ENCODE data around the gene RALGPS2.
"Not testable (repeated sequence)": the region's sequence is repeated elsewhere in the genome, so short reads cannot be mapped to it uniquely, and the experiment has no call there.

Gene RALGPS2

GRCh38 chr1:178772952-178773351 is 47.9 kb downstream of the RALGPS2 start:
- in situ Hi-C loops (cut with MboI; ENCODE audit: low sequenced_read_pairs) = loop anchor here (5.0 to 25.0 kb wide), 2 partner anchors 224 to 589 kb away; partner anchors contain the start of gene AXDND1

- in situ Hi-C loops (cut with MboI; ENCODE audit: low sequenced_read_pairs) = loop anchor here (5.0 to 25.0 kb wide), 2 partner anchors 223 to 588 kb away; partner anchors contain the start of gene AXDND1
These were observed 49.2 kb downstream of the RALGPS2 start for GRCh38 chr1:178774263-178774662.

GRCh38 chr1:178776553-178776952 is 51.5 kb downstream of the RALGPS2 start:
- in situ Hi-C loops (cut with MboI; ENCODE audit: low sequenced_read_pairs) = no loop called here

GRCh38 chr1:178781533-178782330 is 56.7 kb downstream of the RALGPS2 start:
- in situ Hi-C loops (cut with MboI; ENCODE audit: low sequenced_read_pairs) = no loop called here

- in situ Hi-C loops (cut with MboI; ENCODE audit: low sequenced_read_pairs) = no loop called here
These were observed 59.1 kb downstream of the RALGPS2 start for GRCh38 chr1:178784131-178784536.

- in situ Hi-C loops (cut with MboI; ENCODE audit: low sequenced_read_pairs) = no loop called here
These were observed 67.3 kb downstream of the RALGPS2 start for GRCh38 chr1:178792394-178792793.

GRCh38 chr1:178796013-178796412 is 71.0 kb downstream of the RALGPS2 start:
- in situ Hi-C loops (cut with MboI; ENCODE audit: low sequenced_read_pairs) = no loop called here

- in situ Hi-C loops (cut with MboI; ENCODE audit: low sequenced_read_pairs) = no loop called here
These were observed 72.5 kb downstream of the RALGPS2 start for GRCh38 chr1:178797590-178797989.

- in situ Hi-C loops (cut with MboI; ENCODE audit: low sequenced_read_pairs) = no loop called here
These were observed 73.3 kb downstream of the RALGPS2 start for GRCh38 chr1:178798232-178798861.

- in situ Hi-C loops (cut with MboI; ENCODE audit: low sequenced_read_pairs) = no loop called here
These were observed 77.8 kb downstream of the RALGPS2 start for GRCh38 chr1:178802873-178803272.

GRCh38 chr1:178806665-178807300 is 81.7 kb downstream of the RALGPS2 start:
- in situ Hi-C loops (cut with MboI; ENCODE audit: low sequenced_read_pairs) = no loop called here

- in situ Hi-C loops (cut with MboI; ENCODE audit: low sequenced_read_pairs) = no loop called here
These were observed 83.5 kb downstream of the RALGPS2 start for GRCh38 chr1:178808529-178808928.

- in situ Hi-C loops (cut with MboI; ENCODE audit: low sequenced_read_pairs) = no loop called here
These were observed 85.5 kb downstream of the RALGPS2 start for GRCh38 chr1:178810585-178810984.

GRCh38 chr1:178818416-178818815 is 93.4 kb downstream of the RALGPS2 start:
- in situ Hi-C loops (cut with MboI; ENCODE audit: low sequenced_read_pairs) = no loop called here

GRCh38 chr1:178819123-178819522 is 94.1 kb downstream of the RALGPS2 start:
- in situ Hi-C loops (cut with MboI; ENCODE audit: low sequenced_read_pairs) = no loop called here

GRCh38 chr1:178821134-178821866 is 96.3 kb downstream of the RALGPS2 start:
- in situ Hi-C loops (cut with MboI; ENCODE audit: low sequenced_read_pairs) = no loop called here

GRCh38 chr1:178825167-178825566 is 100.1 kb downstream of the RALGPS2 start:
- in situ Hi-C loops (cut with MboI; ENCODE audit: low sequenced_read_pairs) = no loop called here

GRCh38 chr1:178844436-178844835 is 119.4 kb downstream of the RALGPS2 start:
- in situ Hi-C loops (cut with MboI; ENCODE audit: low sequenced_read_pairs) = no loop called here

- in situ Hi-C loops (cut with MboI; ENCODE audit: low sequenced_read_pairs) = no loop called here
These were observed 121.3 kb downstream of the RALGPS2 start for GRCh38 chr1:178846306-178846705.

GRCh38 chr1:178847396-178847849 is 122.4 kb downstream of the RALGPS2 start:
- in situ Hi-C loops (cut with MboI; ENCODE audit: low sequenced_read_pairs) = no loop called here

- in situ Hi-C loops (cut with MboI; ENCODE audit: low sequenced_read_pairs) = not testable (repeated sequence)
These were observed 122.9 kb downstream of the RALGPS2 start for GRCh38 chr1:178847919-178848318.
